Endodermal cell (in vitro differentiated cells): ENCODE measurements around the gene ULK1. TPM values are rescaled to one million over a fixed set of nuclear protein-coding genes. Genes with fewer than 3 reads are reported as not detected.

Experiments used
- DNase-seq: peaks from one replicate; pipeline ENCODE4 v3.0.0-alpha.2; 2017
- H3K27ac ChIP-seq: 2 replicates; pipeline ENCODE4 v1.5.1; 2013; ENCODE audit warnings: mild to moderate bottlenecking, low read depth, low read length, moderate library complexity
- H3K27me3 ChIP-seq: 2 replicates; pipeline ENCODE4 v1.6.1; 2013; ENCODE audit warnings: mild to moderate bottlenecking, low read length, moderate library complexity; ENCODE audit not compliant: insufficient read depth, control insufficient read depth, poor library complexity, severe bottlenecking
- H3K36me3 ChIP-seq: 2 replicates; pipeline ENCODE4 v1.7.0; 2013; ENCODE audit warnings: mild to moderate bottlenecking, low read length, moderate library complexity; ENCODE audit not compliant: control insufficient read depth, insufficient read depth
- H3K4me1 ChIP-seq: one replicate; pipeline ENCODE4 v1.7.0; 2013; ENCODE audit warnings: low read length; ENCODE audit not compliant: control insufficient read depth, insufficient read depth
- H3K4me3 ChIP-seq: 2 replicates; pipeline ENCODE4 v1.5.1; 2013; ENCODE audit warnings: mild to moderate bottlenecking, low read length, moderate library complexity
- H3K9ac ChIP-seq: 2 replicates; pipeline ENCODE4 v1.6.1; 2013; ENCODE audit warnings: mild to moderate bottlenecking, low read length, moderate library complexity; ENCODE audit not compliant: poor library complexity, severe bottlenecking; ENCODE audit errors: extremely low read depth
- H3K9me3 ChIP-seq: 2 replicates; pipeline ENCODE4 v1.6.1; 2013; ENCODE audit warnings: mild to moderate bottlenecking, low read length, moderate library complexity; ENCODE audit not compliant: control insufficient read depth
- H3K27ac Mint-ChIP-seq: 2 replicates; pipeline ENCODE4 v1.8.0; 2020; ENCODE audit warnings: mixed read lengths
- H3K27me3 Mint-ChIP-seq: 2 replicates; pipeline ENCODE4 v1.8.0; 2021; ENCODE audit warnings: mild to moderate bottlenecking, mixed read lengths; ENCODE audit not compliant: insufficient read depth
- H3K36me3 Mint-ChIP-seq: 2 replicates; pipeline ENCODE4 v1.8.0; 2020; ENCODE audit warnings: low read depth, mixed read lengths
- H3K4me1 Mint-ChIP-seq: 2 replicates; pipeline ENCODE4 v1.8.0; 2020; ENCODE audit warnings: mixed read lengths
- H3K4me3 Mint-ChIP-seq: 2 replicates; pipeline ENCODE4 v1.8.0; 2020; ENCODE audit warnings: mild to moderate bottlenecking, moderate library complexity, mixed read lengths
- H3K9me3 Mint-ChIP-seq: 2 replicates; pipeline ENCODE4 v1.8.0; 2020; ENCODE audit warnings: mild to moderate bottlenecking, mixed read lengths
- CTCF ChIP-seq: fragments of 200-600 bp; sonication (generic); conservative IDR thresholded peaks from 2 replicates; pipeline ENCODE4 v1.5.0; 2021; ENCODE audit warnings: antibody characterized with exemption, mild to moderate bottlenecking
- WGBS, 2 experiments: methylation state at CpG; one replicate each; pipeline versions ENCODE4 v1.1.5 to v1.1.7; 2013; ENCODE audit warnings: missing lambda C conversion rate in 2 of 2, mixed read lengths in 1 of 2; ENCODE audit not compliant: insufficient coverage in 1 of 2, insufficient read length in 1 of 2; 5-methylcytosine and 5-hydroxymethylcytosine counted together
- total RNA-seq, 2 donors: library from RNA; stranded (reverse); fragmentation: NEBNext Ultra II Directional in 1 of 2; extraction: Animal tissue kit (Norgen Biotek cat#: 25700) in 1 of 2; gene quantifications; 2 replicates in 1 of 2; 3 replicates in 1 of 2; pipeline ENCODE4 v1.2.1, GENCODE V29; 2021

ULK1 gene
- total RNA-seq, 2 donors from 2014 or later, result 68.0 to 104 TPM

GRCh38 chr12:131922772-131923171 lies 28.4 kb downstream of the ULK1 start:
- no peak overlapping the region for H3K27ac Mint-ChIP-seq
- H3K4me1 ChIP-seq, result no peaks in the 10 kb centered on the region
- WGBS, 2 experiments, result 89 to 98% methylated on average over 11 to 13 of the region's 13 CpGs
- no peak overlapping the region for H3K4me3 ChIP-seq
- no peak overlapping the region for H3K9ac ChIP-seq
- H3K27me3 ChIP-seq, result no peaks in the 10 kb centered on the region
- H3K9me3 ChIP-seq, result no peaks in the 10 kb centered on the region
- H3K4me1 Mint-ChIP-seq, result no peaks in the 10 kb centered on the region
- peaks cover 2% of the 10 kb centered on the region for H3K27me3 Mint-ChIP-seq
- peaks cover 4% of the 10 kb centered on the region for H3K36me3 ChIP-seq
- TF ChIP-seq CTCF, result no peak
- peaks cover 15% of the 10 kb centered on the region for H3K36me3 Mint-ChIP-seq
- H3K27ac ChIP-seq, result no peak overlapping the region
- no peak for DNase-seq
- H3K9me3 Mint-ChIP-seq, result peaks cover 18% of the 10 kb centered on the region
- no peak overlapping the region for H3K4me3 Mint-ChIP-seq

GRCh38 chr12:131923260-131923659 lies 28.8 kb downstream of the ULK1 start:
- 96 to 97% methylated on average over 9 to 11 of the region's 11 CpGs for WGBS, 2 experiments
- peaks cover 2% of the 10 kb centered on the region for H3K27me3 Mint-ChIP-seq

GRCh38 chr12:131927110-131928079 lies 33.0 kb downstream of the ULK1 start:
- Mint-ChIP-seq H3K27ac (no peak overlapping the region), H3K27me3 (peaks cover 2% of the 10 kb centered on the region), H3K36me3 (peaks cover 15% of the 10 kb centered on the region), H3K4me3 (peak overlapping the region; percentile 92), H3K9me3 (peaks cover 21% of the 10 kb centered on the region), H3K4me1 (peaks cover 3% of the 10 kb centered on the region)
- no peaks in the 10 kb centered on the region for H3K9me3 ChIP-seq
- H3K4me1 ChIP-seq, result no peaks in the 10 kb centered on the region
- H3K36me3 ChIP-seq, result peaks cover 13% of the 10 kb centered on the region
- H3K27ac ChIP-seq, result no peak overlapping the region
- H3K4me3 ChIP-seq, result no peak overlapping the region
- WGBS, 2 experiments, result 80 to 81% methylated on average over 13 to 24 of the region's 24 CpGs
- DNase-seq, result peak; percentile 75
- TF ChIP-seq CTCF, result peak; percentile 36
- H3K27me3 ChIP-seq, result no peaks in the 10 kb centered on the region
- H3K9ac ChIP-seq, result no peak overlapping the region

More at GRCh38 chr12:131923260-131923659, 28.8 kb downstream of the ULK1 start:
- DNase-seq, result no peak
- H3K9me3 Mint-ChIP-seq, result peaks cover 21% of the 10 kb centered on the region
- Histone ChIP-seq H3K9ac (no peak overlapping the region), H3K4me1 (no peaks in the 10 kb centered on the region), H3K4me3 (no peak overlapping the region), H3K36me3 (peaks cover 4% of the 10 kb centered on the region), H3K27ac (no peak overlapping the region), H3K9me3 (no peaks in the 10 kb centered on the region), H3K27me3 (no peaks in the 10 kb centered on the region)
- peaks cover 15% of the 10 kb centered on the region for H3K36me3 Mint-ChIP-seq
- no peak for TF ChIP-seq CTCF
- no peak overlapping the region for H3K27ac Mint-ChIP-seq
- H3K4me1 Mint-ChIP-seq, result no peaks in the 10 kb centered on the region
- no peak overlapping the region for H3K4me3 Mint-ChIP-seq
